ENCODE measurements around the gene USH1G.

The USH1G gene

DNA sequence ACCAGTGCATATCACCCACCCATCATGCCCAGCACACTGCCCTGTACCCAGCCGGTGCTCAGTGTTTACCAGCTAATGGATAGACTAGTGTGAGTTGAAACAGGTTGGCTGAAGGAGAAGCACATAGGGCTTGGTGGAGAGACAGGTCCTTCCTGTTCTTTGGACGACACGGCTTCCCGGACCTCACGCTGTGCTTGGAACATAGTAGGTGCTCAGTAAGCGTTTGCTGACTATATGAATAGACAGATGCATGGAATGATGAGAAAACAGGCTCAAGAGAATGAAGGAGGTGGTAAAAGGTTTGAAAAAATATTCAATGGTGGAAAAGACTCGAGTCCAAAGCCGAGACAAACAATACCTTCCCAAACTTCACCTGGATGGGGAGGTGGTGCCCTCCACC lies 22.8 kb downstream of the USH1G start:
- no peak for DNase-seq

DNA sequence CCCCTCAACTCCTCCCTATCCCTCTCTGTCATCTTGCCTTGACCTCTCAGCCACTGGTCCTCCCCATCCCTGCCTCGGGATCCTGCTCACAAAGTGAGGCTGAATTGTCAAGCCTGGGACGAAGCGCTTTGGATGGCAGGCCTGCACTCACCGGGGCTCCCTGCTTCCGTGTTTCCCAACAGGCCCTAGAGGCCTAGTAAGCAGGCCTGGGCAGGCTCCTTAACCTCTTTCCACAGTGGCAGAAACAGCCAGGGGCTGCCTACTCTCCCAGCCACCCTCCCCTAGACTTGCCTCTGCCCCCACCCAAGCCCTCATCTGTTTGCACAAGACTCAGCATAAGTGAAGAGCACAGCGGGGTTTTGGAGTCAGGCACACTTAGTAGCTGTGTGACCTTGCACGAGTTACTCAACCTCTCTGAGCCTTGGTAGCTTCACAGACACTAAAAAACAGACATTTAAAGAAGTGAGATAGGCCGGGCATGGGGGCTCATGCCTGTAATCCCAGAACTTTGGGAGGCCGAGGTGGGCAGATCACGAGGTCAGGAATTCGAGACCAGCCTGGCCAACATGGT lies 24.6 kb downstream of the USH1G start:
- no peak for DNase-seq

DNA sequence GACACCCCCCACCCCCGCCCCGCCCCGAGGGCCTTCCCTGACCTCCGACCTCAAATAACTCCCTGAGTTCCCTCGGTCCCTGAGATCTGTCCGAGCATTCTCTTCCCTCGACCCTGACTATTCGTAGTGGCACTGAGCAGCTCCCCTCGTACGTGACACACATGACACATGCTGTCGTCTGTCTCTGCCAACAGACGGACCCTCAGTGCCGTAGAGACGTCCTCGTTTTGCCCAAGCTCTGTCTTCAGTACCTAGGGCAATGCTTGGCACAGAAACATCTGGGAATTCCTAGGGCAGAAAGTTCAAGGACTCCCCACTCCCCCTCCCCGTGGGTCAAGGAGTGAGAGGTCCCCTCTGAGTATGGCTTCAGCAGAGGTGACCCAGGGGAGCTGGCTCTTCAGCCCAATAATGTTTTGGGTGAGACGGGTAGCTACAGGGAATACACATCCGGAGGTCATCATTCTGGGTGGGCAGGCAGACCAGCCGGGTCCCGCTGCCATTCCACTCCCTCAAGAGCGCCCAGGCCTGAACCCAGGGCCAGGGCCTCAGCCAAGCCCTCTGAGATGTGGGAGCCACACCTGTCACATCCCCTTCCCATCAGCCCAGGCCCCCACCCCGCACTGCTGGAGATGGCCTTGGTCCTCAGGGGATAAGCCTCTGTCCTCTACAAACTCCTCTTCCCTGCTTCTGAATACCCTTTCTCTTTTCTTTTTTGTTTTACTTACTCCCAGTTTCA lies 29.0 kb downstream of the USH1G start:
- no peak for DNase-seq

DNA sequence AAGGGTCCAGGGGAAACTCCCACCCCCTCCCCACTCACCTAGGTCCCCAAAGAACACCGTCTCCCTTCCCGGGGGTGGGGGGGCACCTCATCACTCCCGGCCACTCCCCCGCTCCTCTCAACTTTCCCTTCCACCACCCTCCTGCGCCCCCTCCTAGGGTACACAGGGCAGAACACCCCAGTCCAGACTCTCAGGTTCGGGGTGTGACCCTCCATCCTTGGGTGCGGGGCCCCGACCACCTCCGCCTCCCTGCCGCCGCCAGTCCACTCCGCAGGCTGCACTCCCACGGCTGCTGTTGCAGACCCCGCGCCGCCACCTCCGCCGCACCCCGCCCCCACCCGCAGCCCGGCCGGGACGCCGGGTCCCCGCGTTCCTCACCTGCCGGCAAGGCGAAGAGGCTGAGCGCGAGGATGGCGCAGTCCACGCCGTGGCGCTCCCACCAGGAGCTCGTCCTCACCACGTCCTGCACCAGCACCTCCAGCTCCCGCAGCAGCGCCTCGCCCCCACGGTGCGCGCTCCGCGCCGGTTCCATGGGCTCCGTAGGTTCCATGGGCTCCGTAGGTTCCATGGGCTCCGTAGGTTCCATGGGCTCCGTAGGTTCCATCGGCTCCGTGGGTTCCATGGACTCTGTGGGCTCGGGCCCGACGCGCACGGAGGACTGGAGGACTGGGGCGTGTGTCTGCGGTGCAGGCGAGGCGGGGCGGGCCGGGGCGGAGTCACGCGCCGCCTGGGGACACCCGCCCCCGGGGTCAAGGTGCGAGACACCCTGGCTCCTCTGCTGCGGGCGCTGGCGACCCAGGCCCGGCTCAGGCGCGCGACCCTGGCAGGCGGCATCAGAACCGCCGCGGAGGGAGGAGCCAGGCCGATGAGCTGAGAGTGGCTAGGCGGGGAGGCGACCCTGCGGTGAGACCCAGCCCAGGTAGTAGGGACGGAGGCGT lies 29.8 kb downstream of the USH1G start, which contains the start of gene FADS6:
TSS of gene FADS6 (minus strand) at position 660 of the 938 bp plus-strand sequence. CDS start at position 622, 38 bp downstream.
- no peak for DNase-seq

DNA sequence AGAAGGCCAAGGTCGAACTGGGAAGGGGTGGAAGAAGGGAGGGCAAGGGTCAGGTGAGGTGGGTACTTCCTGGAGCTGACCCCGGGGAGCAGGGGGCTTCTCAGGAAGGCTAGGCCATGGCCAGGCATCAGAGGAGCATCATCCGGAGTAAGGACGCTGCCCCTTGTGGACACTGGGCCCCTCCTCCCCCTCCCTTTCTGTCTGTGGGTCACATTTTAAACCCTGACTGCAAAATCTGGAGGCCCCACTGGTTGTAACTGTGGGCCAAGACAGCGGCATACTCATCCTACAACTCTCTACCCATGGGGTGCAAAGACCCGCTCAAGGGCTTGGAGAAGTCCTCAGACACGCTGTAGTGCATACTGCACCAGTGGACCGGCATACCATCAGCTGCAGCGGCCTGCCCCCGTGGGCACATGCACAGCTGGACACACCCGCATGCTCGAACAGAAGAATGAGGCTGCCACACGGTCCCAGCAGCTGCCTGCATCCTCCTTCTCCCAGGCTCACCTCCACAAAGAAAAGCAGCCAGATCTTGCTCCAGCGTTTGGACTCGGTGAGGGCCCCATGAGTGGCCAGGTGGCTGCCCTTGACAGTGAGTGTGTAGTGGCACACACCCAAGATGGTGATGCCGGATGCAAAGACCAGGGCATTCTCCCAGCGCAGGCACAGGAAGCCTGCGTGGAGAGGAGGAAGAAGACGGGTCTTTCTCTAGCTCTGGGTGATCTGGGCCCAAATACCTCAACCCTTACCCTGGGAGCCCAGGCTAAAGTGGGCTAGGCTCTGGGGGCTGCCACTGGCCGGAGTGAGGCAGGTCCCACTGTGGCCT lies 30.8 kb downstream of the USH1G start:
- peak; percentile 4 for DNase-seq

DNA sequence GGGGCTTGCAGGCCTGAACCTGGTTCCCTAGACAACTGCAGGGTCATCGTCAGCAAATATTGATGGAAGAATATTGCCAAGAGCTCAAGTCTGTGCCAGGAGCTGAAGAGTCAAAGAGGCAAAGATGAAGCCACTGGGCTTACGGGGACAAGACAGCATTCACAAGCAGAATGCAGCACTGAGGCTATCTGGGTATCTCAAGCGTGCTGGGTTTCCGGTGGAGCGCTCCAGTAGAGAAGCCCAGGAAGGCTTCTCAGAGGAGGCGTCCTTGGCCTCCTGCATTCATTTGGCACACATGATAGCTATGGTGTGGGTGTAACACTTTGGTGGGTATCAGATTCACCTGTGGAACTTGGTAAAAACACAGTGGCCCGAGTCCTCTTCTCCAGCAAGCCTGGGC lies 32.5 kb downstream of the USH1G start:
- no peak for DNase-seq

DNA sequence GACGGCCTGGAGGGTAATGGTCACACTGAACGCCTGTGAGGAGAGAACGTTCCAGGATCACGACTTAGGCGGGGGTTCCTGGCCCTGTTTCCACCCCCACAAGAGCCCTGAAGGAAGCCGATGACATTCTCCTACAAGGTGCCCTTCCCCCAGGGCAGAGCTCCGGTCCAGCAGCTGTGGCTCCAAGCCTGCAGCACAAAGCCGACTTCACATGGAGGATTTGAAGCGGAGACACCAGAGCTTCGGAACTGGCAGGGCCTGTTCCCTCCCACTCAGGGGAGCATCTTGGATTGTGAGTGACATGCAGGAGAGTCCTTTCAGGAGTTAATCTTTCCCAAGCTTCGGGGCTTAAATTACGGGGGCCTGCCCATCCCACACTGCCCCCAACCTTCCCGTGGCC lies 34.6 kb downstream of the USH1G start:
- no peak for DNase-seq

DNA sequence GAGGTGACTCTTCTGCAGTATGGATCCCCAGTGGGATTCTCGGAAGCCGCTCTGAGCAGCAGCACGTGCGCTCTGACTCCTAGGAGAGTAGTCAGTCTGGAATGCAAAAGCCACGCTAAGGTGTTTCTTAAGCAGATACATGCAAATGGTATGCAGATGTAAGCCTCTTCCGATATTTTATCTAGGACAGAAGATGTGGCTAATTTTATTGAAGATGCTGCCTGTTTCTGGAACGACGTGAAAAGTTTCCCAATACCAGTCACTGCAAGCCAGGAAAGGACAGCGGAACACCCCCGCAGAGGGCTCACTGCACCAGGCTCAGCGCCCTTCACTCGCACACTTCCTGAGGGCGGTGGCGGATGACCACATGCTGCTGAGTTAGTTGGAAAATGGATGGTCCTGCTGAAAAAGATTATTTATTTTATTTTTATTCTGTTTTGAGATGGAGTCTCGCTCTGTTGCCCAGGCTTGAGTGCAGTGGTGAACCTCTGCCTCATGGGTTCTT lies 39.8 kb downstream of the USH1G start:
- DNase-seq, result no peak

DNA sequence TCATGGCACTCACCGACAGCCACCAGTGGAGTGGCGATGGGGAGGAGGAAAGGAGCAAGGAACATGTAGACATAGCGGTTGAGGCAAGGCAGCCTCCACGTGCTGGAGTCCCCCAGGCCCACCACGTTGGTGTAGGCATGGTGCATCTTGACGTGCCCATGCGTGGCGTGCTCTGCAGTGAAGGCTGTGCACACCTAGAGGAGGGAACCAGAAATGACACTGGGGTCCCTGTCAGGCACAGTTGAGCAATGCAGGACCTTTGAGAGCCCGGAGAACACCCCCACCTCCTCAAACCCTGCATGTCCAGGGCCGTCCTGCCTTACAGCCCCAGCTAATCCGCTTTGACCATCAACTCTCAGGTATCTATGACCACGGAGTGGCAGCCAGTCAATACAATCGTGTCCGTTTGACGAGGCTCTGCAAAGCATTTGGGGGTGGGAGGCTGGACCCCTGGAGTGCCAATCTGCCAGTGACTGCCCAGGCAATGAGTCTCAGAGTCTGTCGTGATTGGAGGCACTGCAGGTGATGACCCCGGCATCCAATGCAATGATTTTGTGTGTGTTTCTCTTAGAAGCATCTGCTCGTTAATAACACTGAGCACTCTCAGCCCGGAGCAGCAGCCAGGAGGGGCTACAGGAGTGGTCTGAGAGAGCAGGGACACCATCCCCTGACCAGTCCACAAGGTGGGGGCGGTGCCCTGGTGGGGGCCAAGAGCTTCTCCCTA lies 40.4 kb downstream of the USH1G start:
- no peak for DNase-seq

DNA sequence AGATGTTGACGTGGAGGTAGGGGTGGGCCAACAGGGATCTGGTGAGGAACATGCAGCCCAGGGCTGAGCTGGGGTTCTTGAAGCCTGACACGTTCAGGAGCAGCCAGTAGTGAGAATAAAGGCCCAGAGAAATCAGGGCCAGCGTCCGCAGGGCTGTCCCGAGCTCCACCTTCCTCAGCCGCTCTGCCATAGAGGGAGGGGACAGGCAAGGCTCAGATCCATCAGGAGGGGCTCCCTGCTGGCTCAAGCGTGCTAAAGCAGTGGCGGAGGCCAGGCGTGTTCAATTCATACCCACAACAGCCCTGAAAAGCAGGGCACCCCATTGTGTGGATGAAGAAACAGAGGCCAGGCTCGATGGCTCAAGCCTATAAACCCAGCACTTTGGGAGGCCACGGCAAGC lies 42.0 kb downstream of the USH1G start:
- no peak for DNase-seq

DNA sequence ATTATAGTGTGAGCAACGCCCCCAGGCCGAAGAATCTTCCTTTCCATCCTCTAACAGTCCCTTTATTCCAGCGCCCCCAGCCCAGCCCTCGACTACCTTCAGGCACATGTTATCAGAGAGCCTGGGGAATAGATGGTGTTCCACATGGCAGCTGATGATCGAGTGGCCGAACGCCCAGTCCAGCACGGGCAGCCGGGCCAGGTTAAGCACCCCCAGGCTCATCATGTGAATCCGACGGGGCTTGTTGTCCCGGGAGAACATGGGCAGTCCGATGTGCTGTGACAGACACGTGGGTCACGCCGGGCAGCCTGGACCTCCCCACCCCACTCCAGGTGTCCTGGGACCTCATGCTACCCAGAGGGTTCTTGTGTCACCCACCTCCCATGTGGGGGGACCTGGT lies 43.7 kb downstream of the USH1G start:
- DNase-seq, result no peak

DNA sequence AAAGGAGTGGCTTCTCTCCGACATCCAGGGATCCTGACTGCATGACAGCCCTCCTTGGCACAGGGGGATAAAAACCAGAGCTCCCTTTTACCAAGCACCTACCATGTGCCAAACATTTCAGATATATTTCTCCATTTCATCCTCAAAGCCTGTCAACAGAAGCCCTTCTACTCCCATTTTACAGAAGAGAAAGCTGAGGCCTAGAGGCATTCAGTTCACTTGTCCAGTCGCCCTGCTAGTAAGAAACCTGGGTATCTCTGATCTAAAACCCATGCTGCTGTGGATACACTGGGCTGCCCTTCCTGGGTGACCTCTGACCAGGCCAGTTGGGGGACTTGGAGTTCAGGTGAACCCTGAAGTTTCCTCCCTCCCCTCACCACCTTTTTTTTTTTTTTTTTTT lies 44.4 kb downstream of the USH1G start:
- no peak for DNase-seq

DNA sequence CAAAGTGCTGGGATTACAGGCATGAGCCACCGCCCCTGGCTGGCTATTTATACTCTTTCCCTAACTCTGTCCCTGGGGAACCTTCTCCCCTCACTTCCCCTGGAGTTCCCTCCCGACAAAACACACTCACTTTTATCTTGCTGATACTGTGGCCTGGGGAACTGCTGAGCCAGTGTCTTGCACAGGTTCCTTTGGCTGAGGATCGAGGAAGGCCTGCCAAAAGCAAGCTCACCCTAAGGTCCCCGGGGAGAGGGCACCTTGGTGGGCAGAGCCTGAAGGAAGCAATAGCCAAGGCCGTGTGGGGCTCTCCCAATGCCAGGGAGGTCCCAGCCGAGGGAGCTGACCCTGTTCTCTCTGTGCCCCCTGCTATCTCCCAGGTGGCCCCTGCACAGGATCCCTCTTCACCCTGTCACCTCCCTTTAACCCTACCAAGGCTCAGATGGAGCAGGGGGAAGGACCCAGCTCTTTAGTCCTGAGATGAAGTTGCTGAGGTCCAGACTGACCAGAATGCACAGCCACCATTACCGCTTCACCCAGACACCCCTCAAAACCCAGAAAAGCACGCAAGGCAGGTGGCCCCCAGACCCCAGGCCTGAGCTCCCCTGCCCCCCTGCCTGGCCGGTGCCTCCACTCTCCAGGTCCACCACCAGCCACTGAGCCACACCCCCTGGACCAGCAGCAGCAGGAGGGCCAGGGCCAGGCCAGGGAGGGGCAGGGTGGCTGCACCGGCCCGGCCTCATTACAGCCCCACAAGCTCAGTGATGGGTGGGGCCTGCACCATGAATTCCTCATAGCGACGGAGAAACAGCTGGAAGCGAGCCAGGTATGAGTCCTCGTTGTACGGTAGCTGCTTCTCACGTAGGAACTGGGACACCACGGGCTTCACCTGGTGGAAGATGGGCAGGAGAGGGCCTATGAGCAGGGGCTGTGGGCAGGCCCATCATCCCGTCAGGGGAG lies 45.2 kb downstream of the USH1G start:
- no peak for DNase-seq

DNA sequence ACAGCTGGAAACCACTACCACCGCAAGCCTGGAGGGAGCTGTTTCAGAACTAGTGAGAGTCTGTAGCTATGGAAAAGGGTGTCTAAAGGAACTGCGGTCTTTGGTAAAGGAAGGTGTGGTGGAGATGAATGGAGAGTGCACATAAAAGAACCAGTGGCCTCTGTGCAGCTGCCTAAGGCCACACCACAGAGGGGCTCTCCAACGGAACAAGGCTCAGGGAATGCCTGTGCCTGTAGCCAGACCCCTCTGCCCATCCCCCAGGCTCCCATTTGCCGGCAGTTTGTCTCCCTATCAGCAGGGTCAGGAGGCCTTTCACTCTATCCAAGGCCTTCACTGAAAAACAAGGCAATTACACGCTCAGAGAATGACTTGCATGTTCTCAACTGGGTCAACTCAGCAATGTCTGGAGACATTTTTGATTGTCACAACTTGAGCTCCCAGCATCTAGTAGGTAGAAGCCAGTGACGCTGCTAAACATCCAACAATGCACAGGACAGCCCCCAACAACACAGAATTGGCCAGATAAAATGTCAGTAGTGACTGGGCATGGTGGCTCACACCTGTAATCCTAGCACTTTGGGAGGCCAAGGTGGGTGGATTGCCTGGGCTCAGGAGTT lies 47.0 kb downstream of the USH1G start:
- DNase-seq, result no peak

DNA sequence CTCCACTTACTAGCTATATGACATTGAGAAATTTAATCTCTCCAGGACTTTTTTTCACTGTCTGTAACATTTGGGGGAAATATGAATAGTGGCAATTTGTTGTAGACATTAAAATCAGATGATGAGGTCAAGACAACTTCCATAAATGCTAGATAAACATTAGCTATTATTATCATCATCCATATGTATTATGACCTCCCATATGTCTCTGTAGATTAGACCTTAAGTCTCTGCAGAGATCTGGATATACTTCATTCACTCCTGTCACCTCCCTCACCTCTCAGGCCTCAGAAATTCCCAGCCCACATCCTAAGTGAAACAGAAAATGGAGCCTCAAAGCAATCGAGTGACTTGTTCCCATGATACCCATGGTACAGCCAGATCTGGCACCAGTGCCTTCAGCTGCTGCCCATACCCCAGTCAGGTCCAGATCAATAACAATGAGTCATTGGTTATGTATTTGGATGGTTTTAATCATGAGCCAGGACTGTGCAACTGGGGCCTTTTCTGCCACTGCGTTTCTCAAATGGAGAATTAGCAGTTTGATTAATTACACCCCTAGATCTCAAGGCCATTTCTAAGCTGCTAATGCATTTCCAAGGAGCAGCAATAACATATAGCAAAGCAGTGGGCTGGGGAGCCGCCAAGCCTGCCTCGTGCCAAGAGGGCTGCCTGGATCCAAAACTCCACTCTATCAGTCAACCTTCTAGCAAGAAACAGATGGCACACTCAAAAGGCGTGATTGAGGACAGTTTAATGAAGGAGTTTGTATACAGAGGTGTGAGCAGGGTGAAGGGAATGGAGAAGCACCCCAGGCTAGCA lies 47.7 kb downstream of the USH1G start:
- no peak for DNase-seq

DNA sequence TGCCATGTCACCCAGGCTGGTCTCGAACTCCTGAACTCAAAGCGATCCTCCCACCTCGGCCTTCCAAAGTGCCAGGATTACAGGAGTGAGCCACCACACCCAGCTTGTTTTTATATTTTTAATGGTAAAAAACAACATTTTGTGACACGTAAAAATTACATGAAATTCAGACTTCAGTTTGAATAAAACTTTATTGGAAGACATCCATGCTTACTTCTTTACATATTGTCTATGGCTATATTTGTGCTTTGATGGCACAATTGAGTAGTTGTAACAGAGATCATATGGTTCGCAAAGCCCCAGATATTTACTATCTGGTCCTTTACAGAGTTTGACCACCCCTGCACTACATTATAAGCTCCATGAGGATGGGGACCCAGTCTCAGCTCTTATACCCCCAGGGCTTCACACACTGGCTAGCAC lies 48.4 kb downstream of the USH1G start:
- no peak for DNase-seq

DNA sequence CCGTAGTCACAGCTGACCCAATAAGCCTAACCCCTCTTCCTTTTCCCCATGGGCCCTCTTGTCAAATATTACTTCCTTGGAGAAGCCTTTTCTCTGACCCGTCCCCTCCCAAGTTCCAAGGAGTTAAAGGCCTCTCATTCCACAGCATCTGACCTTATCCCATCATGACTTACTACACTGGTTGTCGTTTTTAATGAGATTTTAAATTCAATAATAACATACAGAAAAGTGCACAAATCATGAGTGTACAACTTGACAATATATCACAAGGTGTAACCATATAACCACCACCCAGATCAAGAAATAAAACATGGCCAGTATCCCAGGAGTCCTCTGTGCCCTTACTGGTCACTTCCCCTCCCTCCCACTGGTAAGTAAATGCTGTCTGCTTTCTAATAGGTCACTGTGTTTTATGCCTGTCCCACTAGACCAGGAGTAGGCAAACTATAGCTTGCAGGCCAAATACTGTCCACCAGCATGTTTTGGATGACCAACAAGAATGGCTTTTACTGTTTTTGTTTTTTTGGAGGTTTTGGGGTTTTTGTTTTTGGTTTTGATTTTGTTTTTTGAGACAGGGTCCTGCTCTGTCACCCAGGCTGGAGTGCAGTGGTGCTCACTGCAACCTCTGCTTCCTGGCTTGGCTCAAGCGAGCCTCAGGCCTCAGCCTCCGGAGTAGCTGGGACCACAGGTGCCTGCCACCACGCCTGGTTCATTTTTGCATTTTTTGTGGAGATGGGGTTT lies 49.0 kb downstream of the USH1G start:
- DNase-seq, result peak; percentile 43
